ENCODE results near the gene AMDHD2.

GRCh38 chr16:2496223-2497115 is 23.7 kb upstream of the AMDHD2 start:
- TF ChIP-seq CTCF (IDR thresholded peaks at IDR 0.05) (no peak), POLR2A (IDR thresholded peaks at IDR 0.05) (no peak)
